SK-N-SH (cell line): Measurements from ENCODE around the gene NSF.
"Not testable (repeated sequence)": the region's sequence is repeated elsewhere in the genome, so short reads cannot be mapped to it uniquely, and the experiment has no call there.

Source experiments
- EP300 ChIP-seq, 2 experiments: IDR thresholded peaks; 2 replicates each; pipeline versions ENCODE4 v1.4.0 to v1.6.1; 2012; ENCODE audit warnings: borderline replicate concordance in 1 of 2, low read depth in 1 of 2, low read length in 1 of 2
- FOSL2 ChIP-seq: IDR thresholded peaks from 2 replicates; pipeline ENCODE4 v1.4.0; 2012; ENCODE audit warnings: low read depth, mild to moderate bottlenecking, moderate library complexity, borderline replicate concordance
- FOXJ3 ChIP-seq: sonication (generic); formaldehyde crosslinking; IDR thresholded peaks from 2 replicates; pipeline ENCODE4 v1.5.1; 2020; ENCODE audit warnings: mild to moderate bottlenecking, missing genetic modification reagents
- FOXM1 ChIP-seq: IDR thresholded peaks from 2 replicates; pipeline ENCODE4 v1.4.0; 2012; ENCODE audit warnings: low read depth, mild to moderate bottlenecking
- GABPA ChIP-seq: IDR thresholded peaks from 2 replicates; pipeline ENCODE4 v1.4.0; 2012; ENCODE audit warnings: low read depth, mild to moderate bottlenecking
- POLR2AphosphoS5 ChIP-seq: IDR thresholded peaks from 2 replicates; pipeline ENCODE4 v1.6.1; 2012; ENCODE audit warnings: low read depth, low read length
- RAD21 ChIP-seq: IDR thresholded peaks from 2 replicates; pipeline ENCODE4 v1.6.1; 2012; ENCODE audit warnings: mild to moderate bottlenecking, low read length
- RCOR1 ChIP-seq: fragments of 150-350 bp; IDR thresholded peaks from 2 replicates; pipeline ENCODE4 v1.6.1; 2017; ENCODE audit warnings: antibody characterized with exemption, low read length
- RFX5 ChIP-seq: IDR thresholded peaks from 2 replicates; pipeline ENCODE4 v1.6.1; 2012; ENCODE audit warnings: mild to moderate bottlenecking, improper control_type of control experiment, low read length
- TF ChIP-seq, protein P1 (sequence below): fragments of 200-600 bp; sonication (generic); IDR thresholded peaks from 2 replicates; pipeline ENCODE4 v1.6.1; 2017; ENCODE audit warnings: antibody characterized with exemption, mild to moderate bottlenecking, moderate library complexity
- TF ChIP-seq, protein P2 (sequence below): IDR thresholded peaks from 2 replicates; pipeline ENCODE4 v1.6.1; 2012; ENCODE audit warnings: mild to moderate bottlenecking, low read depth, low read length, moderate library complexity
- TF ChIP-seq, protein P3 (sequence below): fragments of 150-350 bp; IDR thresholded peaks from 2 replicates; pipeline ENCODE4 v1.6.1; 2017; ENCODE audit warnings: antibody characterized with exemption, low read length, low read depth, borderline replicate concordance

DNA sequence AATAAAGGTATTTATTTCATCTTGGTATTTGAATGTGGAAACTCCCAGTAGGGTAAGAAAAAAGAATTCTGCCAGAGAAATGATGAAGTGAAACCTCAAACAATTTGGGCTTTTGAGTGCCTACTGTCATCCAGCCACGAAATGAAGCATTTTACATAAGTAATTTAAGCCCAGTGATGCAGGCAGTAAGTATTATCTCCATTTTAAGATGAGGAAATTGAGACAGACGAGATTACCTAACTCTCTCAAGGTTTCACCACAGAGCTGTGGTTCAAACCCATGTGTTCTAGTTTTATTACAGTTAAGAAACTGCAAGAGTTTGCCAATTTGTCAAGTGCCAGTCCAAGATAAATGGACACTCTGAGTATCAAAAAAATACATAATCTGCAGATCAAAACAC lies 24.2 kb upstream of the NSF start:
- TF ChIP-seq GABPA; FOSL2; POLR2AphosphoS5; RAD21; EP300 (IDR thresholded peaks at IDR 0.05; ENCODE audit: borderline replicate concordance in 1 of 2, low read depth in 1 of 2, low read length in 1 of 2); FOXM1; RFX5; FOXJ3; RCOR1: not testable (repeated sequence)
- TF ChIP-seq, protein P1, sequence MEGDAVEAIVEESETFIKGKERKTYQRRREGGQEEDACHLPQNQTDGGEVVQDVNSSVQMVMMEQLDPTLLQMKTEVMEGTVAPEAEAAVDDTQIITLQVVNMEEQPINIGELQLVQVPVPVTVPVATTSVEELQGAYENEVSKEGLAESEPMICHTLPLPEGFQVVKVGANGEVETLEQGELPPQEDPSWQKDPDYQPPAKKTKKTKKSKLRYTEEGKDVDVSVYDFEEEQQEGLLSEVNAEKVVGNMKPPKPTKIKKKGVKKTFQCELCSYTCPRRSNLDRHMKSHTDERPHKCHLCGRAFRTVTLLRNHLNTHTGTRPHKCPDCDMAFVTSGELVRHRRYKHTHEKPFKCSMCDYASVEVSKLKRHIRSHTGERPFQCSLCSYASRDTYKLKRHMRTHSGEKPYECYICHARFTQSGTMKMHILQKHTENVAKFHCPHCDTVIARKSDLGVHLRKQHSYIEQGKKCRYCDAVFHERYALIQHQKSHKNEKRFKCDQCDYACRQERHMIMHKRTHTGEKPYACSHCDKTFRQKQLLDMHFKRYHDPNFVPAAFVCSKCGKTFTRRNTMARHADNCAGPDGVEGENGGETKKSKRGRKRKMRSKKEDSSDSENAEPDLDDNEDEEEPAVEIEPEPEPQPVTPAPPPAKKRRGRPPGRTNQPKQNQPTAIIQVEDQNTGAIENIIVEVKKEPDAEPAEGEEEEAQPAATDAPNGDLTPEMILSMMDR, result not testable (repeated sequence)
- TF ChIP-seq, protein P2, sequence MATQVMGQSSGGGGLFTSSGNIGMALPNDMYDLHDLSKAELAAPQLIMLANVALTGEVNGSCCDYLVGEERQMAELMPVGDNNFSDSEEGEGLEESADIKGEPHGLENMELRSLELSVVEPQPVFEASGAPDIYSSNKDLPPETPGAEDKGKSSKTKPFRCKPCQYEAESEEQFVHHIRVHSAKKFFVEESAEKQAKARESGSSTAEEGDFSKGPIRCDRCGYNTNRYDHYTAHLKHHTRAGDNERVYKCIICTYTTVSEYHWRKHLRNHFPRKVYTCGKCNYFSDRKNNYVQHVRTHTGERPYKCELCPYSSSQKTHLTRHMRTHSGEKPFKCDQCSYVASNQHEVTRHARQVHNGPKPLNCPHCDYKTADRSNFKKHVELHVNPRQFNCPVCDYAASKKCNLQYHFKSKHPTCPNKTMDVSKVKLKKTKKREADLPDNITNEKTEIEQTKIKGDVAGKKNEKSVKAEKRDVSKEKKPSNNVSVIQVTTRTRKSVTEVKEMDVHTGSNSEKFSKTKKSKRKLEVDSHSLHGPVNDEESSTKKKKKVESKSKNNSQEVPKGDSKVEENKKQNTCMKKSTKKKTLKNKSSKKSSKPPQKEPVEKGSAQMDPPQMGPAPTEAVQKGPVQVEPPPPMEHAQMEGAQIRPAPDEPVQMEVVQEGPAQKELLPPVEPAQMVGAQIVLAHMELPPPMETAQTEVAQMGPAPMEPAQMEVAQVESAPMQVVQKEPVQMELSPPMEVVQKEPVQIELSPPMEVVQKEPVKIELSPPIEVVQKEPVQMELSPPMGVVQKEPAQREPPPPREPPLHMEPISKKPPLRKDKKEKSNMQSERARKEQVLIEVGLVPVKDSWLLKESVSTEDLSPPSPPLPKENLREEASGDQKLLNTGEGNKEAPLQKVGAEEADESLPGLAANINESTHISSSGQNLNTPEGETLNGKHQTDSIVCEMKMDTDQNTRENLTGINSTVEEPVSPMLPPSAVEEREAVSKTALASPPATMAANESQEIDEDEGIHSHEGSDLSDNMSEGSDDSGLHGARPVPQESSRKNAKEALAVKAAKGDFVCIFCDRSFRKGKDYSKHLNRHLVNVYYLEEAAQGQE, result not testable (repeated sequence)
- TF ChIP-seq, protein P3, sequence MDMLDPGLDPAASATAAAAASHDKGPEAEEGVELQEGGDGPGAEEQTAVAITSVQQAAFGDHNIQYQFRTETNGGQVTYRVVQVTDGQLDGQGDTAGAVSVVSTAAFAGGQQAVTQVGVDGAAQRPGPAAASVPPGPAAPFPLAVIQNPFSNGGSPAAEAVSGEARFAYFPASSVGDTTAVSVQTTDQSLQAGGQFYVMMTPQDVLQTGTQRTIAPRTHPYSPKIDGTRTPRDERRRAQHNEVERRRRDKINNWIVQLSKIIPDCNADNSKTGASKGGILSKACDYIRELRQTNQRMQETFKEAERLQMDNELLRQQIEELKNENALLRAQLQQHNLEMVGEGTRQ, result not testable (repeated sequence)
